ACC112 (cell line): ENCODE data around the gene CDK15.

Experiments used
- H2AFZ ChIP-seq: fragments of 200-600 bp; sonication (generic); one replicate; pipeline ENCODE4 v1.6.0; 2017; ENCODE audit warnings: antibody characterized with exemption, low read length; ENCODE audit not compliant: unreplicated experiment
- H3K27ac ChIP-seq: fragments of 200-600 bp; sonication (generic); 2 replicates; pipeline ENCODE4 v1.5.1; 2014; ENCODE audit warnings: low read depth, mild to moderate bottlenecking, antibody characterized with exemption, low read length, moderate library complexity
- H3K27me3 ChIP-seq: fragments of 200-600 bp; sonication (generic); 2 replicates; pipeline ENCODE4 v1.6.1; 2014; ENCODE audit warnings: mild to moderate bottlenecking, antibody characterized with exemption, low read length, moderate library complexity, mixed read lengths; ENCODE audit not compliant: insufficient read depth
- H3K36me3 ChIP-seq: fragments of 200-600 bp; sonication (generic); 2 replicates; pipeline ENCODE4 v1.6.1; 2016; ENCODE audit warnings: mild to moderate bottlenecking, antibody characterized with exemption, low read length, moderate library complexity, mixed read lengths; ENCODE audit not compliant: insufficient read depth
- H3K4me1 ChIP-seq: fragments of 200-600 bp; sonication (generic); one replicate; pipeline ENCODE4 v1.6.1; 2016; ENCODE audit warnings: low read length, mixed read lengths; ENCODE audit not compliant: insufficient read depth, unreplicated experiment, control insufficient read depth
- H3K4me3 ChIP-seq: fragments of 200-600 bp; sonication (generic); 2 replicates; pipeline ENCODE4 v1.5.1; 2014; ENCODE audit warnings: mild to moderate bottlenecking, low read depth, low read length
- H3K79me2 ChIP-seq: fragments of 200-600 bp; sonication (generic); one replicate; pipeline ENCODE4 v1.6.0; 2016; ENCODE audit warnings: low read length; ENCODE audit not compliant: control insufficient read depth, unreplicated experiment, insufficient read depth

CDK15 gene

DNA sequence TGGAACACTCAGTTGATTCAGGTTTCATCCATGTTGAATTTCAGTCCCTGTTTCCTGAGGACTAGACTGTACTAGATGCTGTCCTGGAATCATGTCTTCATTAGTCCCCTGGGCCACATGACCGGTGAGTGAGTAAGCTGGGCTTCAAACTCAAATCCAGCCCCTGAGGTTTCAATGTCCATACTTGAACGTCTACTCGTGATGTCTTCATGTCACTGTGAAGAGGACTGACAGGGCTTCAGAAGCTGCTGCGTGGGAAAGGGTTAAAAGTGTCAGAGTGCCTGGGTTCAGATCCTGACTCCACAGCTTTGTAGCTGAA, 101.2 kb downstream of the CDK15 start:
- H3K27ac ChIP-seq = no peak overlapping the region
- H3K4me3 ChIP-seq = no peak overlapping the region
- H3K27me3 ChIP-seq = no peaks in the 10 kb centered on the region
- H2AFZ ChIP-seq = no peak overlapping the region
- H3K36me3 ChIP-seq = no peaks in the 10 kb centered on the region
- no peaks in the 10 kb centered on the region for H3K79me2 ChIP-seq
- peaks cover 28% of the 10 kb centered on the region for H3K4me1 ChIP-seq

- no peaks in the 10 kb centered on the region for H3K79me2 ChIP-seq
- peak overlapping the region; percentile 66; the same call in 1 of the 2 replicates for H3K4me3 ChIP-seq
- H2AFZ ChIP-seq = no peak overlapping the region
- peaks cover 28% of the 10 kb centered on the region for H3K4me1 ChIP-seq
- no peaks in the 10 kb centered on the region for H3K27me3 ChIP-seq
- H3K36me3 ChIP-seq = no peaks in the 10 kb centered on the region
- peak overlapping the region; percentile 55 for H3K27ac ChIP-seq
Observed at GRCh38 chr2:201908901-201909300, 102.6 kb downstream of the CDK15 start.

GRCh38 chr2:201909348-201909747, 103.0 kb downstream of the CDK15 start:
- Histone ChIP-seq H2AFZ (peak overlapping the region; percentile 72), H3K27me3 (no peaks in the 10 kb centered on the region), H3K4me3 (peak overlapping the region; percentile 66), H3K36me3 (no peaks in the 10 kb centered on the region), H3K79me2 (no peaks in the 10 kb centered on the region), H3K4me1 (peaks cover 28% of the 10 kb centered on the region), H3K27ac (peak overlapping the region; percentile 55)

- Histone ChIP-seq H3K27me3 (no peaks in the 10 kb centered on the region), H3K79me2 (no peaks in the 10 kb centered on the region), H3K27ac (peak overlapping the region; percentile 50), H3K36me3 (no peaks in the 10 kb centered on the region), H2AFZ (peak overlapping the region; percentile 72), H3K4me1 (peaks cover 26% of the 10 kb centered on the region), H3K4me3 (peak overlapping the region; percentile 66)
Observed at GRCh38 chr2:201909961-201910361, 103.6 kb downstream of the CDK15 start.

DNA sequence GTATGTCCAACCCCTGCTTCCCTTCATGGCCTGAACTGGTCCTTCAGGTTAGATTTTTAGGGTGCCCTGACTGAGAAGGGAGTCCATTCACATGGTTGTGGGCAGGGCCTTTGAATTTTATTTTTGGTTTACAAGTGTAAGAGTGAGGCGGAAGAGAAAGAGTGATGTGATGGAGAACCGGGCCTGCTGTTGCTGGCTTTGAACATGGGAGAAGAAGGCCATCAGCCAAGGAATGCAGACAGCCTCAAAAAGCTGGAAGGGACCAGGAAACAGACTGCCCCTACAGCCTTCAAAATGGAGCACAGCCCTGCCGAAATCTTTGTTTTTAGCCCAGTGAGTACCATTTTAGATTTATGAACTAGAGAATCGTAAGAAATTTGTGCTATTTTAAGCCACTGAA, 105.0 kb downstream of the CDK15 start:
- Histone ChIP-seq H2AFZ (no peak overlapping the region), H3K79me2 (no peaks in the 10 kb centered on the region), H3K4me1 (peaks cover 23% of the 10 kb centered on the region), H3K36me3 (no peaks in the 10 kb centered on the region), H3K27me3 (no peaks in the 10 kb centered on the region), H3K4me3 (no peak overlapping the region), H3K27ac (no peak overlapping the region)

GRCh38 chr2:201913201-201913600, 106.9 kb downstream of the CDK15 start:
- Histone ChIP-seq H3K79me2 (no peaks in the 10 kb centered on the region), H3K4me3 (no peak overlapping the region), H3K4me1 (peaks cover 15% of the 10 kb centered on the region), H3K27me3 (no peaks in the 10 kb centered on the region), H3K36me3 (no peaks in the 10 kb centered on the region), H3K27ac (no peak overlapping the region), H2AFZ (no peak overlapping the region)

DNA sequence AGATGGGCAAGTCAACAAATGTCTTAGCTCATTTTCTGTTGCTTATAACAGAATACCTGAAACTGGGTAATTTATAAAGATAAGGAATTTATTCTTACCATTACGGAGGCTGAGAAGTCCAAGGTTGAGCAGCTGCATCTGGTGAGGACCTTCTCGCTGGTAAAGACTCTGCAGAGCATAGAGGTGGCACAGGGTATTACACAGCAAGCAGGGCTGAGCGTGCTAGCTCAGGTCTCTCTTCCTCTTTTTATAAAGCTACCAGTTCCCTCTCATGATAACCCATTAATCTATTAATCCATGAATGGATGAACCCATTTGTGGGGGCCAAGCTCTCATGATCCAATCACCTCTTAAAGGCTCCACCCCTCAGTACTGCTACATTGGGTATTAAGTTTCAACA, 109.1 kb downstream of the CDK15 start:
- no peak overlapping the region for H2AFZ ChIP-seq
- no peaks in the 10 kb centered on the region for H3K36me3 ChIP-seq
- H3K4me3 ChIP-seq = no peak overlapping the region
- no peaks in the 10 kb centered on the region for H3K79me2 ChIP-seq
- peaks cover 3% of the 10 kb centered on the region; the same call in 1 of the 2 replicates for H3K27me3 ChIP-seq
- no peaks in the 10 kb centered on the region for H3K4me1 ChIP-seq
- no peak overlapping the region for H3K27ac ChIP-seq

DNA sequence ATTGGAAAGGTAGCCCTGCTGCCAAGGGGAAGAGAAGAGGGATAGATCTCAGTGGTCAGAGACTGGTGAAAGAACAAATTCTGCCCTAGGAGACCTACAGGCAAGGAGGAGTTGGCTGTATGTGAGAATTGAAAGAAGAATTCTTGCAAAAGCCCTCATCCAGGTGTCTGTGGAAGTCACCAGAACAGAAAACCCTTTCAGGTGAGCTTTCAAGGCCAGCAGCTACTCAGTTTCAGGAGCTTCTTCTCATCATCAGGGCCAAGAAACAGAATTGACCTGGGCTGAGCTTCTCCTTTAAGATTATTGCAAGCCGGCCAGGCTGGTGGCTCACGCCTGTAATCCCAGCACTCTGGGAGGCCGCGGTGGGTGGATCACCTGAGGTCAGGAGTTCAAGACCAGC, 110.2 kb downstream of the CDK15 start:
- Histone ChIP-seq H3K4me3 (no peak overlapping the region), H2AFZ (no peak overlapping the region), H3K79me2 (no peaks in the 10 kb centered on the region), H3K27me3 (peaks cover 9% of the 10 kb centered on the region; the same call in 1 of the 2 replicates), H3K27ac (no peak overlapping the region), H3K36me3 (no peaks in the 10 kb centered on the region), H3K4me1 (no peaks in the 10 kb centered on the region)

- Histone ChIP-seq H3K79me2 (no peaks in the 10 kb centered on the region), H3K27me3 (peaks cover 13% of the 10 kb centered on the region; the same call in 1 of the 2 replicates), H3K4me3 (no peak overlapping the region), H3K4me1 (no peaks in the 10 kb centered on the region), H3K36me3 (no peaks in the 10 kb centered on the region), H3K27ac (no peak overlapping the region), H2AFZ (no peak overlapping the region)
Observed at GRCh38 chr2:201918616-201919307, 112.4 kb downstream of the CDK15 start.

DNA sequence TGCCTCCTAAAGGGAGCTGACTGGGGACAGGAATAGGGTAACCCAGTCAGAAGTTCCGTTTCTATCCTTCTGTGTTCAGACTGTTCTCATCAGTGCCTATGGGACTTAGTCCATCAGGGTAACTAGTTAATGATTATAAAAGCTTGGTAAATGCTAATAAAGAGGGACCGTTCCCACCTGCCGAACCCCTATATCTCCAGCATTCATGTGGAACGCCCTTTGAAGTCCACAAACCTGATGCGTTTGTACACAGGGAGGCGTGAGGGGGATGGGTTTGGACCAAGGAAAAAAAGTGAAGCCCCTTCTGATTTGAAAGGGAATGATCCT, 112.9 kb downstream of the CDK15 start:
- no peaks in the 10 kb centered on the region for H3K4me1 ChIP-seq
- H3K4me3 ChIP-seq = no peak overlapping the region
- H3K36me3 ChIP-seq = no peaks in the 10 kb centered on the region
- no peaks in the 10 kb centered on the region for H3K79me2 ChIP-seq
- H2AFZ ChIP-seq = no peak overlapping the region
- peaks cover 18% of the 10 kb centered on the region; the same call in 1 of the 2 replicates for H3K27me3 ChIP-seq
- H3K27ac ChIP-seq = no peak overlapping the region

GRCh38 chr2:201923436-201924328, 117.3 kb downstream of the CDK15 start:
- Histone ChIP-seq H3K79me2 (no peaks in the 10 kb centered on the region), H3K27me3 (peaks cover 41% of the 10 kb centered on the region), H3K4me3 (no peak overlapping the region), H3K4me1 (no peaks in the 10 kb centered on the region), H2AFZ (no peak overlapping the region), H3K27ac (no peak overlapping the region), H3K36me3 (no peaks in the 10 kb centered on the region)
